GM21619 (cell line): ENCODE measurements around the gene OR2C1.

Experiments
- ATAC-seq: cut with Tn5 transposase; IDR thresholded peaks from one replicate; pipeline ENCODE4 v1.9.1; 2021; ENCODE audit not compliant: unreplicated experiment

Gene OR2C1

GRCh38 chr16:3355589-3355988 is at the start of gene OR2C1:
TSS of gene OR2C1 (plus strand) at chr16:3355889. CDS start at chr16:3355941, 52 bp downstream.
- no peak for ATAC-seq

- no peak for ATAC-seq
Measured at GRCh38 chr16:3306078-3306477, 49.6 kb upstream of the OR2C1 start.

GRCh38 chr16:3311496-3311895 is 44.2 kb upstream of the OR2C1 start:
- no peak for ATAC-seq

GRCh38 chr16:3317315-3317999 is 38.2 kb upstream of the OR2C1 start:
- no peak for ATAC-seq

- ATAC-seq = no peak
Measured at GRCh38 chr16:3321816-3322215, 33.9 kb upstream of the OR2C1 start.

GRCh38 chr16:3327514-3327913 is 28.2 kb upstream of the OR2C1 start:
- ATAC-seq = no peak

- no peak for ATAC-seq
Measured at GRCh38 chr16:3328104-3328503, 27.6 kb upstream of the OR2C1 start.

- no peak for ATAC-seq
Measured at GRCh38 chr16:3328643-3329042, 27.0 kb upstream of the OR2C1 start.

GRCh38 chr16:3346041-3346440 is 9.6 kb upstream of the OR2C1 start:
- ATAC-seq = no peak

- no peak for ATAC-seq
Measured at GRCh38 chr16:3347586-3347985, 8.1 kb upstream of the OR2C1 start.

- no peak for ATAC-seq
Measured at GRCh38 chr16:3348547-3349167, 7.0 kb upstream of the OR2C1 start.

GRCh38 chr16:3349175-3349574 is 6.5 kb upstream of the OR2C1 start:
- no peak for ATAC-seq

GRCh38 chr16:3356118-3356517 is 429 bp downstream of the OR2C1 start:
- no peak for ATAC-seq

GRCh38 chr16:3358871-3359270 is 3.2 kb downstream of the OR2C1 start:
- ATAC-seq = no peak

- ATAC-seq = no peak
Measured at GRCh38 chr16:3362931-3363330, 7.2 kb downstream of the OR2C1 start.

GRCh38 chr16:3363793-3364192 is 8.1 kb downstream of the OR2C1 start:
- ATAC-seq = no peak

GRCh38 chr16:3364774-3365427 is 9.2 kb downstream of the OR2C1 start:
- peak; percentile 53 for ATAC-seq

- ATAC-seq = no peak
Measured at GRCh38 chr16:3369073-3369472, 13.4 kb downstream of the OR2C1 start.

- no peak for ATAC-seq
Measured at GRCh38 chr16:3375680-3376079, 20.0 kb downstream of the OR2C1 start.

GRCh38 chr16:3377917-3378316 is 22.2 kb downstream of the OR2C1 start:
- ATAC-seq = no peak

GRCh38 chr16:3383045-3383448 is 27.4 kb downstream of the OR2C1 start:
- no peak for ATAC-seq

GRCh38 chr16:3388325-3388724 is 32.6 kb downstream of the OR2C1 start:
- no peak for ATAC-seq
